H1 (cell line): ENCODE measurements around the gene FREM2. TPM values are rescaled to one million over a fixed set of nuclear protein-coding genes. Genes with fewer than 3 reads are reported as not detected.

Experiments
- CBX8 ChIP-seq: fragments of 300-800, 300-1000 bp; sonication (generic); IDR thresholded peaks from 2 replicates; pipeline ENCODE4 v1.7.1; 2016; ENCODE audit warnings: low read depth, low read length, borderline replicate concordance
- CREB1 ChIP-seq: IDR thresholded peaks from 2 replicates; pipeline ENCODE4 v1.6.1; 2012; ENCODE audit warnings: inconsistent platforms
- EP300 ChIP-seq, 2 experiments: IDR thresholded peaks; 1 replicate in 1 of 2; 2 replicates in 1 of 2; pipeline ENCODE4 v1.6.1; 2011 to 2012; ENCODE audit warnings: low read depth in 2 of 2, low read length in 2 of 2, mild to moderate bottlenecking in 2 of 2, borderline replicate concordance in 1 of 2, inconsistent platforms in 1 of 2, moderate library complexity in 1 of 2
- EZH2 ChIP-seq: fragments of 200-600 bp; sonication (generic); IDR thresholded peaks from 2 replicates; pipeline ENCODE4 v1.7.1; 2012; ENCODE audit warnings: low read depth, mild to moderate bottlenecking, moderate library complexity, low read length, inconsistent platforms; ENCODE audit not compliant: severe bottlenecking
- FOSL1 ChIP-seq: IDR thresholded peaks from 2 replicates; pipeline ENCODE4 v1.6.1; 2011; ENCODE audit warnings: mild to moderate bottlenecking, low read depth, low read length, moderate library complexity; ENCODE audit not compliant: insufficient read depth
- NRF1 ChIP-seq: IDR thresholded peaks from 2 replicates; pipeline ENCODE4 v1.6.1; 2011; ENCODE audit warnings: mild to moderate bottlenecking, low read depth, low read length, improper control_type of control experiment
- RBBP5 ChIP-seq: IDR thresholded peaks from 2 replicates; pipeline ENCODE4 v1.7.1; 2012; ENCODE audit warnings: low read depth, mild to moderate bottlenecking, inconsistent platforms, low read length, moderate library complexity, borderline replicate concordance
- TBP ChIP-seq: IDR thresholded peaks from 2 replicates; pipeline ENCODE4 v1.6.1; 2011; ENCODE audit warnings: low read depth, low read length, improper control_type of control experiment
- polyA plus RNA-seq, 7 experiments: library from polyadenylated mRNA; depleted of rRNA in 3 of 7; stranded (reverse) in 5 of 7; unstranded in 2 of 7; fragments of >200 nt in 5 of 7; fragments of 200-250 nt in 2 of 7; gene quantifications; 1 replicate in 5 of 7; 2 replicates in 1 of 7; 4 replicates in 1 of 7; pipeline versions ENCODE4 v1.2.1 to v1.2.3, GENCODE V29; 2011 to 2013; ENCODE audit warnings: missing spikeins in 2 of 7, mixed read lengths in 2 of 7
- total RNA-seq: library from RNA; stranded (reverse); fragmentation: NEBNext Ultra II Directional; extraction: Animal tissue kit (Norgen Biotek cat#: 25700); gene quantifications from 2 replicates; pipeline ENCODE4 v1.2.1, GENCODE V29; 2021

Gene FREM2
- total and polyA plus RNA-seq, 2 of the 8 experiments (the other 6 are each of a cell fraction or from before 2014, with no cell fraction given): 11.6 to 22.8 TPM

- TF ChIP-seq TBP (no peak), RBBP5 (no peak), EZH2 (no peak), NRF1 (no peak), EP300 (IDR thresholded peaks at IDR 0.05; ENCODE audit: borderline replicate concordance in 1 of 2, low read depth in 2 of 2, low read length in 2 of 2) (no peak), CREB1 (no peak), FOSL1 (no peak), CBX8 (no peak)
Observed at GRCh38 chr13:38693168-38693567, 6.3 kb downstream of the FREM2 start (continued).
